Inflammatory macrophage treated with lipopolysaccharide for 4 hours (primary cell): ENCODE data around the gene ERGIC1.

Source experiments
- DNase-seq: peaks from one replicate; pipeline ENCODE4 v3.0.0-alpha.2; 2020

The ERGIC1 gene

GRCh38 chr5:172866802-172867748 is 33.0 kb downstream of the ERGIC1 start:
- no peak for DNase-seq

DNA sequence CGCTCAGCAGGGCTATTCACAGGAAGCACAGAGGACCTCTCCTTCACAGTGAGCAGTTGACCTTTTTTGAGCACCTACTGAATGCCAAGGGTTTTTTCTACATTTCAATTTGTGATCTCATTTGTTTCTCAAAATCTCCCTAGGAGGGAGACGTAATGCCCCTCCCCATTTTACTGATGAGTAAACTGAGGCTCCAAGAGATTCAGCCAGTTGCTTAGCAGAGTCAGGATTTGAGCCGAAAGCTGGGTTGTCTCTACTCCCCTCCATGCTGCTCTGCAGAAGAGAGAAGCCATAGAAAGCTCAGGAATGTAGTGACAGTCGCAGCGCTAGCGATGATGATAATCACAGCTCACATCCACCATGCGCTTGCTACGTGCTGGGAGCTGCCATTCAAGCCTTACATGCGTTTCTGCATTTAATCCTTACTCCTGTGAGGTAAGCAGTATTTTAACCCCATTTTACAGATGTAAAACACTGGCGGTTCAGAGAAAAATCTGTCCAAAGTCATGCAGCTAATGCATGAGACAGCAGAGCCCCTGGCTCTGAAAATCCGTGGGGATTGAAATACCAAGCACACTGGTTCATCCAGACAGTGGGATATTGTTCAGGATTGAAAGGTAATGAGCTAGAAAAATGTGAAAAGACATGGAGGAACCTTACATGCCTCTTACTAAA is 33.8 kb downstream of the ERGIC1 start:
- DNase-seq: no peak

GRCh38 chr5:172868436-172868923 is 34.4 kb downstream of the ERGIC1 start:
- DNase-seq: no peak

- DNase-seq: peak; percentile 69
Observed at GRCh38 chr5:172868924-172869591, 35.0 kb downstream of the ERGIC1 start.

GRCh38 chr5:172869691-172870090 is 35.6 kb downstream of the ERGIC1 start:
- DNase-seq: no peak

GRCh38 chr5:172870291-172870714 is 36.3 kb downstream of the ERGIC1 start:
- peak; percentile 89 for DNase-seq

- DNase-seq: peak; percentile 61
Observed at GRCh38 chr5:172870715-172871461, 36.8 kb downstream of the ERGIC1 start.

DNA sequence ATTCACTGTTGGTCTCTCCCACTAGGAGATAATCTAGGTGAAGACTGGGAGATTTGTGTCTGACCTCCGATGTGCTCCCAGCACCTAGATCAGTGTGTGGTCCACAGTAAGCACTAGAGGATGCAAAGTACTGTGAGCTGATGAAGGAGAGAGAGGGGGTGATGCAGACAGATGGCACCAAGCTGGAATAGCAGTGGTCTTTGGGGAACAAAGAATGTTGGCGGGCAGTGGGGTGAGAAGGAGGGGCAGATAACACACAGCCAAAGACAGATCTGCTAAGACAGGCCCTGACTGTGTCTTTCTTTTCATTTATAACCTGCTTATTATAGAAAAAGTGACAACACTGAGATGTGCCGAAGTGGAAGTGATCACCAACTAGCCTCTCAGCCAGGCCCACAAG is 37.5 kb downstream of the ERGIC1 start:
- DNase-seq: no peak

GRCh38 chr5:172871982-172872381 is 37.9 kb downstream of the ERGIC1 start:
- DNase-seq: no peak

DNA sequence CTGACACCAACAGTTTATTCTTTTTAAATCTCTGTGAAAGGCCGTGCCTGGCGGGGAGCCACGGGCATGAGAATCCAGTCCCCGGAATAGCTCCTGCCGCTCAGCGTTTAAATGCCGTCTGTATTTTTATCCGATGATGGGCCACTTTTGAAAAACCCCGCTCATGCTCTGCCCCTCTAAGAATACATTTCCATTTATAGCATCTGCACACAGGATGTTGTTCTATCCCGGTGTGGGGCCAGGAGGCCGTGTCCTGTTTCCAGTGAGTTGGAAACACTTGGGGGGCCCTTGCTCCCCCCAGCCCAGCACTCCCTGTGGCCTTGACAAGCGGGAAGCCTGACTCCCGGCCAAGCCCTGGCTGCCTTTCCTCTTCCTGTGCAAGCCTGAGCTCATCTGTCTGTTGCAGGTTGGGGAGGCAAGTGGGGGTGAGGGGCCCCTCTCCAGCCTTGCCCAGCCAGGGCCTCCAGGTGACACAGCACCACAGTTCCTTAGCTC is 39.0 kb downstream of the ERGIC1 start:
- DNase-seq: no peak

DNA sequence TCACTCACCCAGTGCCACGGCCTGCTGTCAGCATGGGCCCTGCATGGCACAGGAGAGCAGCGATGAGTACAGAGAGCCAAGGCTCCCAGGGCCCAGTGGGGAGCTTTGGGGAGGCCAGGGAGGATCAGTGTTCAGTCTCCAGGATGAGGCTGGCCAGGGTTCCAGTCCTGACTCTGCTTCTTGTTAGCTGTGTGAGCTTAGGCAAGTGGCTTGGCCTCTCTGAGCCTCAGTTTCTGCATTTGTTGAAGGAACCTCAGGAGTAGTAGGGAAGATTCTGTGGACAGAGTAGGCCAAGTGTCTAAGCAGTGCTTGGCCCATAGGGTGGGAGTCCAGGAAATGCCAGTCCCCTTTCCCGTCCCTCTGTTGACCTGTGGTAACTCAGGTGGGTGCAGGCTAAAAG is 39.5 kb downstream of the ERGIC1 start:
- DNase-seq: no peak

DNA sequence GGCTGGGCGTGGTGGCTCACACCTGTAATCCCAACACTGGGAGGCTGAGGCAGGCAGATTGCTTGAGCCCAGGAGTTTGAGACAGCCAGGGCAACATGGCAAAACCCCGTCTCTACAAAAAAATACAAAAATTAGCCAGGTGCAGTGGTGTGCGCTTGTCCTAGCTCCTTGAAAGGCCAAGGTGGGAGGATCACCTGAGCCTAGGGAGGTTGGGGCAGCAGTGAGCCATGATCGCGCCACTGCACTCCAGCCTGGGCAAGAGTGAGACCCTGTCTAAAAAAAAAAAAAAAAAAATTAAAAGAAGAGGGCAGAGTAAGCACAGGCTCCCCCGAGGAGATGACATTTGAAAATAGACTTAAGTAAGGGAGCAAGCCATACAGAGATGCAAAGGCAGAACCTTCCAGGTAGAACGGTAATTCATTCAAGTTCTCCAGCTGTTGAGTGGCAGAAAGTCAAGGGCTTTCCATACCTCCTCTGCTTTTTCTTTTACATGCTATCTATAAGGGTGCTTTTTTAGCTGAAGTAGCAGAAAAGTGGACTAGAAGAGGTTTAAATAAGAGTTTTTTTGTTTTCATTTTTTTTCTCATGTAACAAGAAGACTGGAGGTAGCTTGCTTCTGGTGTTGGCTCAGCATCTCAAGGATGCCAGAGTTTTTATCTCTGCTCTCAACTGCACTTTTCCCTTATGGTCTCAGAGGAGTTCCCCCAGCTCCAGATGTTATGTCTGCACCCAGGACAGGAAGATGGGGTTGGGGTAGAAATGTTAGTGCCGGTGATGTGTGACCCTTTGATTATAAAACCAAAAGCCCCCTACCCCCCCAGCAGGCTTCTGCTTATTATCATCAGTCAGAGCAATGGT is 40.8 kb downstream of the ERGIC1 start:
- DNase-seq: no peak

DNA sequence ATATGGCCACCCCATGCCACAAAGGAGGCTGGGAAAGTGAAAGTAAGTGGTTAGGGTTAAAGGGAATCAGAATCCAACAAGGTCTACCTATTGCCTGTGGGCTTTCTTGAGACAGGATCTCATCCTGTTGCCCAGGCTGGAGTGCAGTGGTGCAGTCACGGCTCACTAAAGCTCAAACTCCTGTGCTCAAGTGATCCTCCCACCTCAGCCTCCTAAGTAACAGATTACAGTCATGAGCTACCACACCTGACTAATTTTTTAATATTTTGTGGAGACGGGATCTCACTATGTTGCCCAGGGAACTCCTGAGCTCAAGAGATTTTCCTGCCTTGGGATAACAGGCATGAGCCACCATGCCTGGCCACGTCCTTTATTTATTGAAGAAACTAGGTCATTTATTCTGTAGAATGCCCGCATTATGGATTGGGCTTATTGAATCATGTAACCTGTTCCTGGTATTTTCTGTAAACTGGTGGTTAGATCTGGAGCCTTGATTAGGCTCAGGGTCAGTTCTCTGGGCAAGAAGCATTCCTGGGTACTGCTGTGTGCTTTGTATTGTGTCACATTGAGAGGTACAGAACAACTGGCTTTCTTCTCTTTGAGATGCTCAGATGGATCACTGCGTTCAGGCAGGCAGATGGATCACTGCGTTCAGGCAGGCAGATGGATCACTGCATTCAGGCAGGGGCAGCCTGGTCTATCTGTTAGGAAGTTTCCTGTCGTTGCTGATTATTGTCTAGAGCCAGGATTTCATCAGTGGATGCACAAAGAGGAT is 41.6 kb downstream of the ERGIC1 start:
- no peak for DNase-seq

DNA sequence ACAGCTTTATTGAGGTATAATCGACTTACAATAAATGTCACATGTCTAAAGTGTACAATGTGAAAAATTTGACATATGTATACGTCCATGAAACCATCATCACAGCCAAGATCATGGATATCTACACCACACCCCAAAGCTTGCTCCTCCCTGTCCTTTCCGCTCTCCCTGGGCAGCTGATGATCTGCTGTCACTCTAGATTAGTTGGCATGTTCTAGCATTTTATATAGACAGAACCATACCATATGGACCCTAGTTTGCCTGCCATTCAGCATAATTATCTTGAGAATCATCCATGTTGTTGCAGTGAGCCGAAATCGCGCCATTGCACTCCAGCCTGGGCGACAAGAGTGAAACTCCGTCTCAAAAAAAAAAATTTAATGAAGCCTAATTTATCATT is 42.5 kb downstream of the ERGIC1 start:
- no peak for DNase-seq

DNA sequence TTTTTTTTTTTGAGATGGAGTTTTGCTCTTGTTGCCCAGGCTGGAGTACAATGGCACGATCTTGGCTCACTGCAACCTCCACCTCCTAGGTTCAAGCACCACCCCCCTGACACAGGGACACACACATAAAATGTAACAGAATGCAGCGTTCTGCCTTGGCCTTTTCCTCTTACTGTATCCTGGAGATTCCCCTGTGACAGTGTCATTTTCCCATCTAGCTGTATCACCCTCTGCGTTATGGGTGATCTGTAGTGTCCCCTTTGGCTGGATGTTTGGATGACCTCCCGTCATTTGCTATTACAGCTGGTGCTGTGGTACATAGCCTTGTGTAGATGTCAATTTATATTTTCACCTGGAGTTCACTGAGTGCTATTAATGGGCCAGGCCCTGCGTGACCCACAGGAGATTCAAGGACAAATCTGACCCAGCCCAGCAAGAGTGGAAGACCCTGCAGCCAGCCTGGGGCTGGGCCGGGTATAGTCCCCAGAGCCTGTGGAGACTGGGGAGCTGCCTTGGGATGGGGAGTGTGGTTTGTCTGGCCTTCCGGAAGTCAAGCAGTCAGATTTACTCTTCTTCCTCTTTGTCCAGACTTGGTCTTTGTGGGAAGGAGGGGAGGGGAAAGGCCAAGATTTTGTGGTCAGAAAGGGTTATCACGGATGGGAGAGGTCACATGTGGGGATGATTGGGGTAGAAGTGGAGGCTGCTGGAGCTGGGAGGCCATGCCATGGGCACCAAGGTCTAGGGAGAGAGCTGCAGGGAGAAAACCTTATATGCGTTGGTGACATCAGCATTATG is 43.6 kb downstream of the ERGIC1 start:
- DNase-seq: peak; percentile 91

GRCh38 chr5:172878585-172878932 is 44.5 kb downstream of the ERGIC1 start:
- DNase-seq: no peak

- DNase-seq: peak; percentile 83
Observed at GRCh38 chr5:172878933-172879752, 45.1 kb downstream of the ERGIC1 start.

DNA sequence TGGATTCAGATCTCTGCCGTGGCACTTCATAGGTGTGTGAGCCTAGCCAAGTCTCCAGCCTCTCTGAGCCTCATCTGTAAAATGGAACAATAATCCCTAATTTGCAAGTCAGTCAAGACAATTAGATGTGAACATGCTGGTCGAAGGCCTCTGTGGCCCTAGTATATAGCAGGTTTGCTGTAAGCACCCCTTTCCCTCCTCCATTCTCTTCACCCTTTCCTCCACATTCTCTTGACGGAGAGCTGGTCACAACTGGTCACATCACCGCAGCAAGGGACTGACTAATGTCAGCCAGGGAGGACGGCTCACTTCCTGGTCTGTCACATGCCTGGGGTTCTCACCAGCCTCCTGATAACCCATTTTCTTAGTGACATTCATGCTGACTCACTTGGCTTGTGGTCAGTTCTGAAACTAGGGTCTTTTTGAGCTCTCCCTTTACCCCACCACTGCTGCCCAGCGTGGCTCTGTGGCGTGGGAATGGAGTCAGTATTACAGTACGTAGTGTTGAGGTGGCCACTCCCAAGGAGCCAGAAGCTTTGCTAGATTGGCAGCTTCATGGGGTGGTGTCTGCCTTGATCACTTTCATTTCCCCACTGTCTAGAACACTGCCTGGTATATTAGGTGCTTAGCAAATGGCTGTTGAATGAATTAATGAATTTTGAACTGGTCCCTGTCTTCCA is 47.8 kb downstream of the ERGIC1 start:
- peak; percentile 100 for DNase-seq
